ENCODE data around the gene NFKBIZ.

NFKBIZ gene

DNA sequence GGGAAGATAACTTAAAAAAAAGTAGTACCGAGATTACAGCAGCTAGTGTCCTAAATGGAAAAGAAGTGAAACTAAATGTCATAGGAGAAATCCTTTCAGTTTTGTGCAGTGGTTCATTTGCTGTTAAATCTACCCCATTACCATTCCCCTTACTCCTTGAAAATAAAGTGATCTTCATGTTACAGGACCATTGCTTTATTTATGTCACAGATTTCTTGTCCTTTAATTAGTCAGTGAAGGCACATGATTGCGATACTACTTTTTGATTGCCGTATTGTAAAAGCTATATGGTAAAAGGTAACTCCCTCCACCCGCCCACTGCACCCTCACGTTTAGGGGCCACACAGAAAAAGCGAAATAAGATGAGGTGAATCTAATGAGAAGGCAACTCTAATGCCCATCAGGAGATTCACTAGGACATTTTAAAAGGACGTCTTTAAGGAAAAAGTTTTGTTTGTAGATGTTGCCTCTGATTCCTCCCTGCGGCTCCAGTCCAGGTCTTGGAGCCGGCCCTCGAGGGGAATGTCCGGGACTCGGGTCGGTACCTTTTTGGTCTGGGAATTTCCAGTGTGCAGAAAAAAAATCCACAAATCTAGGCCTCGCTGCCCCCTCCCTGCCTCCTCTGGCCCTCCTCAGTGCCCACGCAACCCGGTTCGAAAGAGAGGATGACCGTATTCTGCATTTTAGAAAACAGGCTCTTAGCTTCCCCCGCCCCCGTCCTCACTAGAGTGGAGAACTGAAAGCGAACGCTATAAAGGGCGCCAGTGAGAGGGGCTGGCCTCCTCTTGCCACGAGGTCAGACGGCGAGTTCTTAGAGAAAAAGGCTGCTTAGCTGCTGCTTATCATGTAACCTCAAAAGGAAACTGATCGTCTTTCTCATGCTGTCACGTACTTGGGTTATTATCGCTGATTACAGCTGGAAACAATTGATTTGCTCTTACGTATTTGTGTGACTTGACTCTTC lies 21.8 kb upstream of the NFKBIZ start:
- Histone ChIP-seq H3K4me3 (ENCODE audit: low read depth in 1 of 2, low read length in 2 of 2) (peak overlapping the region; percentile 68 to 94), H3K27me3 (ENCODE audit: low read depth, low read length) (no peaks in the 10 kb centered on the region), H3K36me3 (ENCODE audit: control insufficient read depth in 1 of 2, insufficient read depth in 2 of 2, low read length in 2 of 2) (peaks cover 0 to under 1% of the 10 kb centered on the region in 2 donors), H3K9me3 (ENCODE audit: control insufficient read depth in 1 of 2, low read length in 2 of 2) (no peaks in the 10 kb centered on the region), H3K27ac (ENCODE audit: low read length) (peak overlapping the region; percentile 89), H3K4me1 (ENCODE audit: control insufficient read depth in 1 of 2, insufficient read depth in 2 of 2, low read length in 2 of 2) (peaks cover 16 to 17% of the 10 kb centered on the region in 2 donors)

DNA sequence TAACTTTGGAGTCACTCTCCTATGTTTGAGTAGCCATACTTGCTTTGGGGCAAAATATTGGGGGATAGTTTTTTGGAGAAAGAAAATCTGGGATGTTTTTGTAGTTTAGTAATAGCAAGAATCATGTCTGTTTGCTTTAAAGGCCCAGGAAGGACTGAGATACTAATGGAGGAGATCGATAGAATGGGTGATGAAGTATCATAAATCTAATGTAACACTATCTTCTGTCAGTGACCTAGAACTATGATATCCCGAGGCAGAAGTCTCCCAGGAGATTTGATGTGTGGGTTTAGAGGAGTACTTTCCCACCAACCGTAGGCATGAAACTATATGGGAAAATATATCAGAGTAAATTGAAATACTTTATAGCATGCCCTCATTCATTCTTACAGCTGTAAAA lies 21.0 kb upstream of the NFKBIZ start:
- Histone ChIP-seq H3K36me3 (ENCODE audit: control insufficient read depth in 1 of 2, insufficient read depth in 2 of 2, low read length in 2 of 2) (no peaks in the 10 kb centered on the region), H3K4me3 (ENCODE audit: low read depth in 1 of 2, low read length in 2 of 2) (peak overlapping the region; percentile 68 to 94), H3K4me1 (ENCODE audit: control insufficient read depth in 1 of 2, insufficient read depth in 2 of 2, low read length in 2 of 2) (peaks cover 16 to 17% of the 10 kb centered on the region in 2 donors), H3K27me3 (ENCODE audit: low read depth, low read length) (no peaks in the 10 kb centered on the region), H3K27ac (ENCODE audit: low read length) (peak overlapping the region; percentile 89), H3K9me3 (ENCODE audit: control insufficient read depth in 1 of 2, low read length in 2 of 2) (no peaks in the 10 kb centered on the region)

GRCh38 chr3:101828691-101829436 lies 20.4 kb upstream of the NFKBIZ start:
- H3K9me3 ChIP-seq (ENCODE audit: control insufficient read depth in 1 of 2, low read length in 2 of 2): no peaks in the 10 kb centered on the region
- peaks cover 16 to 17% of the 10 kb centered on the region in 2 donors for H3K4me1 ChIP-seq (ENCODE audit: control insufficient read depth in 1 of 2, insufficient read depth in 2 of 2, low read length in 2 of 2)
- H3K36me3 ChIP-seq (ENCODE audit: control insufficient read depth in 1 of 2, insufficient read depth in 2 of 2, low read length in 2 of 2): no peaks in the 10 kb centered on the region
- H3K4me3 ChIP-seq (ENCODE audit: low read depth in 1 of 2, low read length in 2 of 2): peak overlapping the region; percentile 68 to 94
- no peaks in the 10 kb centered on the region for H3K27me3 ChIP-seq (ENCODE audit: low read depth, low read length)
- H3K27ac ChIP-seq (ENCODE audit: low read length): peak overlapping the region; percentile 89

- Histone ChIP-seq H3K4me1 (ENCODE audit: control insufficient read depth in 1 of 2, insufficient read depth in 2 of 2, low read length in 2 of 2) (peaks cover 16 to 17% of the 10 kb centered on the region in 2 donors), H3K27ac (ENCODE audit: low read length) (peak overlapping the region; percentile 89), H3K4me3 (ENCODE audit: low read depth in 1 of 2, low read length in 2 of 2) (peak overlapping the region; percentile 68 to 94), H3K36me3 (ENCODE audit: control insufficient read depth in 1 of 2, insufficient read depth in 2 of 2, low read length in 2 of 2) (no peaks in the 10 kb centered on the region), H3K27me3 (ENCODE audit: low read depth, low read length) (no peaks in the 10 kb centered on the region), H3K9me3 (ENCODE audit: control insufficient read depth in 1 of 2, low read length in 2 of 2) (no peaks in the 10 kb centered on the region)
Measured at GRCh38 chr3:101829437-101829830, 19.9 kb upstream of the NFKBIZ start.

DNA sequence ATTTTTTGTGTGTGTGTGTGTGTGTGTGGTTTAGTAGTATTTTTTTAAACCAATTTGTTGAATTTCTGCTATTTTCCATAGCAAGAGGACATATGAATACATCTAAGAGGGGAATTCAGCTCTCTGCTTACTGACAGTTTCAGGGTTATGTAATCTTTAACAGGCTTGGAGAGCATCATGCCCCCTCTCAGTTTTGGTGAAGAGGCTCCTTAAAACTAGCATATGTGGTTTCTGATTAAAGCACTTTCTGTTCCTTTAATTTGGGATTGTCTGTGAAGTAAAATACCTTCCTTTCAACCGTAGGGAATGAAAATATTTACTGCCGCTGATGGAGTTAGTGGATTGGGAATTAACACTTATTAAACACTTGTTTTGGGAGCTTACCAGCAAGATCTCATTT lies 19.4 kb upstream of the NFKBIZ start:
- Histone ChIP-seq H3K36me3 (ENCODE audit: control insufficient read depth in 1 of 2, insufficient read depth in 2 of 2, low read length in 2 of 2) (no peaks in the 10 kb centered on the region), H3K4me3 (ENCODE audit: low read depth in 1 of 2, low read length in 2 of 2) (peak overlapping the region in 1 of 2 donors; percentile 68), H3K9me3 (ENCODE audit: control insufficient read depth in 1 of 2, low read length in 2 of 2) (no peaks in the 10 kb centered on the region), H3K4me1 (ENCODE audit: control insufficient read depth in 1 of 2, insufficient read depth in 2 of 2, low read length in 2 of 2) (peaks cover 16 to 17% of the 10 kb centered on the region in 2 donors), H3K27me3 (ENCODE audit: low read depth, low read length) (no peaks in the 10 kb centered on the region), H3K27ac (ENCODE audit: low read length) (peak overlapping the region; percentile 89)

GRCh38 chr3:101833446-101833974 lies 15.8 kb upstream of the NFKBIZ start:
- no peak overlapping the region for H3K4me3 ChIP-seq (ENCODE audit: low read depth in 1 of 2, low read length in 2 of 2)
- no peaks in the 10 kb centered on the region for H3K9me3 ChIP-seq (ENCODE audit: control insufficient read depth in 1 of 2, low read length in 2 of 2)
- H3K36me3 ChIP-seq (ENCODE audit: control insufficient read depth in 1 of 2, insufficient read depth in 2 of 2, low read length in 2 of 2): no peaks in the 10 kb centered on the region
- peaks cover 6 to 13% of the 10 kb centered on the region in 2 donors for H3K4me1 ChIP-seq (ENCODE audit: control insufficient read depth in 1 of 2, insufficient read depth in 2 of 2, low read length in 2 of 2)
- H3K27me3 ChIP-seq (ENCODE audit: low read depth, low read length): no peaks in the 10 kb centered on the region
- no peak overlapping the region for H3K27ac ChIP-seq (ENCODE audit: low read length)

DNA sequence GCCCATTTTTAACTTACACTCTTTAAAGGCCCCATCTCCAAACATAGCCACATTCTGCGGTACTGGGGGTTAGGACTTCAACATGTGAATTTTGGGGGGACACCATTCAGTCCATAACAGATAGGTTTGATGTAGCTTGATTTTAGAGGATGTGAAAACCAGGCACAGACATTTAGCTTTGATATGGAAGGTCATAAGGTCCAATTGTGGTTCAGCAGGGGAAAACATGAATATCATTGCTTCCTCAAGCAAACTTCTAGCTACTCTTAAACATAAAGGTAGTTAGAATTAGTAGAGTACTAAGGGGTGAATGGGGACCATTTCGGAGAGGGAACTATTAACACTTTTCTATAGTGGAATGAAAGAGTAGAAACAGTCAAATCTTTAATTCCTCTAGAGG lies 13.6 kb upstream of the NFKBIZ start:
- peaks cover 0 to 5% of the 10 kb centered on the region in 2 donors for H3K4me1 ChIP-seq (ENCODE audit: control insufficient read depth in 1 of 2, insufficient read depth in 2 of 2, low read length in 2 of 2)
- H3K4me3 ChIP-seq (ENCODE audit: low read depth in 1 of 2, low read length in 2 of 2): no peak overlapping the region
- no peaks in the 10 kb centered on the region for H3K9me3 ChIP-seq (ENCODE audit: control insufficient read depth in 1 of 2, low read length in 2 of 2)
- H3K36me3 ChIP-seq (ENCODE audit: control insufficient read depth in 1 of 2, insufficient read depth in 2 of 2, low read length in 2 of 2): no peaks in the 10 kb centered on the region
- no peaks in the 10 kb centered on the region for H3K27me3 ChIP-seq (ENCODE audit: low read depth, low read length)
- no peak overlapping the region for H3K27ac ChIP-seq (ENCODE audit: low read length)

GRCh38 chr3:101836160-101836559 lies 13.2 kb upstream of the NFKBIZ start:
- H3K9me3 ChIP-seq (ENCODE audit: control insufficient read depth in 1 of 2, low read length in 2 of 2): no peaks in the 10 kb centered on the region
- H3K4me3 ChIP-seq (ENCODE audit: low read depth in 1 of 2, low read length in 2 of 2): no peak overlapping the region
- H3K36me3 ChIP-seq (ENCODE audit: control insufficient read depth in 1 of 2, insufficient read depth in 2 of 2, low read length in 2 of 2): no peaks in the 10 kb centered on the region
- no peak overlapping the region for H3K27ac ChIP-seq (ENCODE audit: low read length)
- H3K27me3 ChIP-seq (ENCODE audit: low read depth, low read length): no peaks in the 10 kb centered on the region
- H3K4me1 ChIP-seq (ENCODE audit: control insufficient read depth in 1 of 2, insufficient read depth in 2 of 2, low read length in 2 of 2): peaks cover 0 to 5% of the 10 kb centered on the region in 2 donors

GRCh38 chr3:101836652-101837598 lies 12.4 kb upstream of the NFKBIZ start:
- H3K27me3 ChIP-seq (ENCODE audit: low read depth, low read length): no peaks in the 10 kb centered on the region
- H3K27ac ChIP-seq (ENCODE audit: low read length): peak overlapping the region; percentile 24
- peaks cover 0 to 5% of the 10 kb centered on the region in 2 donors for H3K4me1 ChIP-seq (ENCODE audit: control insufficient read depth in 1 of 2, insufficient read depth in 2 of 2, low read length in 2 of 2)
- H3K36me3 ChIP-seq (ENCODE audit: control insufficient read depth in 1 of 2, insufficient read depth in 2 of 2, low read length in 2 of 2): no peaks in the 10 kb centered on the region
- H3K4me3 ChIP-seq (ENCODE audit: low read depth in 1 of 2, low read length in 2 of 2): no peak overlapping the region
- H3K9me3 ChIP-seq (ENCODE audit: control insufficient read depth in 1 of 2, low read length in 2 of 2): no peaks in the 10 kb centered on the region

GRCh38 chr3:101838691-101839090 lies 10.6 kb upstream of the NFKBIZ start:
- Histone ChIP-seq H3K4me3 (ENCODE audit: low read depth in 1 of 2, low read length in 2 of 2) (no peak overlapping the region), H3K27me3 (ENCODE audit: low read depth, low read length) (no peaks in the 10 kb centered on the region), H3K9me3 (ENCODE audit: control insufficient read depth in 1 of 2, low read length in 2 of 2) (no peaks in the 10 kb centered on the region), H3K36me3 (ENCODE audit: control insufficient read depth in 1 of 2, insufficient read depth in 2 of 2, low read length in 2 of 2) (no peaks in the 10 kb centered on the region), H3K4me1 (ENCODE audit: control insufficient read depth in 1 of 2, insufficient read depth in 2 of 2, low read length in 2 of 2) (peaks cover 0 to 5% of the 10 kb centered on the region in 2 donors), H3K27ac (ENCODE audit: low read length) (no peak overlapping the region)

Data from muscle layer of duodenum (tissue), 2 donors.